ENCODE results near the gene MARCHF9. TPM values are rescaled to one million over a fixed set of nuclear protein-coding genes. Genes with fewer than 3 reads are reported as not detected.
A peak's percentile ranks its signal among the peaks of the same experiment; 100 is the strongest.

The MARCHF9 gene
- total RNA-seq, 1 donor = 0.72 TPM

DNA sequence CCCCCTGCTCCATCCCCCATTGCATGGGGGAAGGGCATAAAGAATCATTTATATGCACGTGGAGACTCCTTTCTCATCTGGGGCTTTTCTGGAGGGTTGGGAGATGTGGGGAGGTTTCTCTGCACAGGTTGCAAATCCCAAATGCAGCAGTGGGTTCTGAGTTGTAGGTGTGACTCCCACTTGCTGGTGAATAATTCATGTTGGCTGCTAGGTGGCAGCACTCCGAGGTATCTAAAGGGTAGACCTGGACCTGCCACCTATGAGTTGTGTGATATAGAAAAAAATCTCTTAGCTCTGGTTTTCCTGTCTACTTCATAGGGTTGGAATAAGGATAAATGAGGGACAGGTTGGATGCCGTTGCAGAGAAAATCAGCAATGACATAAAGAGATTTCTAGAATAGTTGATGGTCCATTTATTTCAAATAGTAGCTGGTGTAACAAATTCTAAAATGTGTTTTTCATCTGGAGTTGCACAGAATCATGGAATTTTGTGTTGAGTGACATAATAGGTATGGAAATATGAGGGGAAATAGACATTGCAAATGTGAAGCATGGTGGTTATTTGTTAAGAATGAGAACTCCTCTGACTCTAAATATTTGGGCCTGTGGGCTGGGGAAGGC is 4.6 kb downstream of the MARCHF9 start:
- Histone ChIP-seq H3K27me3 (ENCODE audit: insufficient read depth, low read length) (peaks cover 47% of the 10 kb centered on the region), H4K20me1 (ENCODE audit: insufficient read depth, low read length) (peaks cover 2% of the 10 kb centered on the region), H3K36me3 (ENCODE audit: insufficient read depth, low read length) (no peaks in the 10 kb centered on the region), H3K4me1 (ENCODE audit: insufficient read depth, low read length) (no peaks in the 10 kb centered on the region), H3K79me2 (ENCODE audit: insufficient read depth, low read length) (no peaks in the 10 kb centered on the region), H2AFZ (ENCODE audit: low read length) (no peak overlapping the region), H3K27ac (ENCODE audit: low read depth, low read length) (no peak overlapping the region), H3K9me3 (ENCODE audit: low read depth, low read length) (no peaks in the 10 kb centered on the region), H3K4me2 (ENCODE audit: insufficient read depth, low read length) (no peak overlapping the region), H3K4me3 (ENCODE audit: insufficient read depth, low read length) (no peak overlapping the region)
- peak; percentile 82 for DNase-seq (ENCODE audit: insufficient read length, low spot score, missing footprints)
- TF ChIP-seq, protein P1, sequence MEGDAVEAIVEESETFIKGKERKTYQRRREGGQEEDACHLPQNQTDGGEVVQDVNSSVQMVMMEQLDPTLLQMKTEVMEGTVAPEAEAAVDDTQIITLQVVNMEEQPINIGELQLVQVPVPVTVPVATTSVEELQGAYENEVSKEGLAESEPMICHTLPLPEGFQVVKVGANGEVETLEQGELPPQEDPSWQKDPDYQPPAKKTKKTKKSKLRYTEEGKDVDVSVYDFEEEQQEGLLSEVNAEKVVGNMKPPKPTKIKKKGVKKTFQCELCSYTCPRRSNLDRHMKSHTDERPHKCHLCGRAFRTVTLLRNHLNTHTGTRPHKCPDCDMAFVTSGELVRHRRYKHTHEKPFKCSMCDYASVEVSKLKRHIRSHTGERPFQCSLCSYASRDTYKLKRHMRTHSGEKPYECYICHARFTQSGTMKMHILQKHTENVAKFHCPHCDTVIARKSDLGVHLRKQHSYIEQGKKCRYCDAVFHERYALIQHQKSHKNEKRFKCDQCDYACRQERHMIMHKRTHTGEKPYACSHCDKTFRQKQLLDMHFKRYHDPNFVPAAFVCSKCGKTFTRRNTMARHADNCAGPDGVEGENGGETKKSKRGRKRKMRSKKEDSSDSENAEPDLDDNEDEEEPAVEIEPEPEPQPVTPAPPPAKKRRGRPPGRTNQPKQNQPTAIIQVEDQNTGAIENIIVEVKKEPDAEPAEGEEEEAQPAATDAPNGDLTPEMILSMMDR (IDR thresholded peaks at IDR 0.05; ENCODE audit: extremely low read depth, low read depth, low read length) = peak; percentile 41

DNA sequence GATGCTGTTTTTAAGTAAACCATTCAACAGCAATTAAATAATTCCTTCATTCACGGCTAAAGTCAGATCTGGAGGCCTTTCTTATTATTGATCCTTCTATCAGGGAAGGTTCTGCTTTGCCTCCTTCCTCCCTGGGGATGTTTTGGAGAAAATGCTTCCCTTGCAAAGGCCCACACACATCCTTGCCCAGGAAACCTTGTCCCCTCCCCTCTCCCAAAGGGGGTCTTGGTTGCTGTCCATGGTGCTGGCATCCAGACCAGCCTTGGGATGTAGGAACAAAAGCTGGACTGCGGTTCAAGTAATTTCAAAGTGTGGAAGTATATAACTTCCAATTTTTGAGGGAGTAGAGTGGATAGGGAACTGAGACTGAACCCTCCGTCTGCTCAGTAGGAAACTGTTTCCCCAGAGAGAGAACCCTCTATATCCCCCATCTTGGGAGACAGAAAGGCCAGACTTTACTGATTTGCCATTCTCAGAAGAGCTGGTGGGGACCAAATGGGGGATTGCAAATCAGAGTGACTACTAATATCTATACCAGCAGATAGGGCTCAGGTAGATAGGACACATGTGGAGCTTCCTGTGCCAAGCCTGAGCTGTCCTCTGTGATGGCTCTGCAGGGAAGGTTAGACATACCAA is 5.6 kb downstream of the MARCHF9 start:
- peaks cover 2% of the 10 kb centered on the region for H4K20me1 ChIP-seq (ENCODE audit: insufficient read depth, low read length)
- H2AFZ ChIP-seq (ENCODE audit: low read length) = no peak overlapping the region
- H3K27ac ChIP-seq (ENCODE audit: low read depth, low read length) = no peak overlapping the region
- peaks cover 53% of the 10 kb centered on the region for H3K27me3 ChIP-seq (ENCODE audit: insufficient read depth, low read length)
- H3K36me3 ChIP-seq (ENCODE audit: insufficient read depth, low read length) = no peaks in the 10 kb centered on the region
- DNase-seq (ENCODE audit: insufficient read length, low spot score, missing footprints) = peak; percentile 78
- H3K4me1 ChIP-seq (ENCODE audit: insufficient read depth, low read length) = peaks cover 2% of the 10 kb centered on the region
- no peaks in the 10 kb centered on the region for H3K9me3 ChIP-seq (ENCODE audit: low read depth, low read length)
- H3K4me3 ChIP-seq (ENCODE audit: insufficient read depth, low read length) = no peak overlapping the region
- H3K4me2 ChIP-seq (ENCODE audit: insufficient read depth, low read length) = no peak overlapping the region
- TF ChIP-seq, protein P1 (IDR thresholded peaks at IDR 0.05; ENCODE audit: extremely low read depth, low read depth, low read length) = no peak
- H3K79me2 ChIP-seq (ENCODE audit: insufficient read depth, low read length) = no peaks in the 10 kb centered on the region

DNA sequence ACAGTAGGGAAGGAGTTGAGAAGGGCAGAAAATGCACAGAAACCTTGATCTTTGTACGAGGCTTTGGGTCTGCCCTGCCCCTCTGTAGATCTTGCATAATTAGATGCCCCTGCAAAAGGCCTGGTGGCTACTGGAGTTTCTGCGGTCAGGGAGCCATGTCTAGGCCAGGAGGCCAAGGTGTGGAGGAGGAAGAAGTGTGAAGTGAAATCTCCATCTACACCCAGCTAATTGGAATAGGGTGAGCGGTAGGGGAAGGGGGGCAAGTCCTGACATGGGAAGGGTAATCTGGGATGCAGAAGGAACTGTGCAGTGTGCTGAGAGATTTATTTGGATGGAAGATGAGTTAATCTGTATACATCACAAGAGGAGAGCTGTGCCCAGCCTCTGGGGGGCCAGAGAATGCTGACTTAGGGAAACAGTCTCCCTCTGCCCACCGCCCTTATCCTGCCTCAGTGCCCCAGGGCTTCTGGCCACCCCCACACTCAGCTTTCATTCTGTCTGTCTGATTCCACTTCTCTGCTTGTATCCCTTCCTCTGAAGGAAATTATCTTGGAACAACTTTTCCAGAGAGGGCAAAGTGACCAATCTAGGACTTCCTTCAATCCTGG is 6.6 kb downstream of the MARCHF9 start:
- no peaks in the 10 kb centered on the region for H3K79me2 ChIP-seq (ENCODE audit: insufficient read depth, low read length)
- peaks cover 11% of the 10 kb centered on the region for H3K4me1 ChIP-seq (ENCODE audit: insufficient read depth, low read length)
- TF ChIP-seq, protein P1 (IDR thresholded peaks at IDR 0.05; ENCODE audit: extremely low read depth, low read depth, low read length) = no peak
- H2AFZ ChIP-seq (ENCODE audit: low read length) = no peak overlapping the region
- H4K20me1 ChIP-seq (ENCODE audit: insufficient read depth, low read length) = peaks cover 4% of the 10 kb centered on the region
- no peak for DNase-seq (ENCODE audit: insufficient read length, low spot score, missing footprints)
- no peak overlapping the region for H3K27ac ChIP-seq (ENCODE audit: low read depth, low read length)
- peaks cover 53% of the 10 kb centered on the region for H3K27me3 ChIP-seq (ENCODE audit: insufficient read depth, low read length)
- H3K4me2 ChIP-seq (ENCODE audit: insufficient read depth, low read length) = no peak overlapping the region
- no peaks in the 10 kb centered on the region for H3K9me3 ChIP-seq (ENCODE audit: low read depth, low read length)
- H3K4me3 ChIP-seq (ENCODE audit: insufficient read depth, low read length) = no peak overlapping the region
- H3K36me3 ChIP-seq (ENCODE audit: insufficient read depth, low read length) = no peaks in the 10 kb centered on the region

DNA sequence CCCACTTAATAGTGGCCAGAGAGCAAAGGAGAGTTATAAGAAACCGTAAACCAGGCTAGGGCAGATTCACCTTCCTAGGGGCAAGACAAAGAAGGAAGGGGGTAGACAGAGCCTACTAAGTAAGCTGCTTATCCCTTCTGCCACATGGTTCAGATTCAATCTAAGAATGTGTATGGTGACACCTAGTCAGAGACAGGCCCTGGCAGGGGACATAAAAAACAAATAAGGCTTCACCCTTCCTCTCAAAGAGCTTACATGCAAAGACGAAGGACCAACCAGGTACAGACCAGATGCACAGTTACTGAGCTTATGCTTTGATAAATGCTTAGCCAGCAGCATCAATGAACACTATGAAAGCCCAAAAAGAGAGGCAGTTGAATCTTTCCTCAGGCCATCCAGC is 7.6 kb downstream of the MARCHF9 start:
- Histone ChIP-seq H3K4me3 (ENCODE audit: insufficient read depth, low read length) (no peak overlapping the region), H3K27me3 (ENCODE audit: insufficient read depth, low read length) (peaks cover 57% of the 10 kb centered on the region), H3K4me2 (ENCODE audit: insufficient read depth, low read length) (no peak overlapping the region), H4K20me1 (ENCODE audit: insufficient read depth, low read length) (peaks cover 4% of the 10 kb centered on the region), H3K79me2 (ENCODE audit: insufficient read depth, low read length) (no peaks in the 10 kb centered on the region), H3K4me1 (ENCODE audit: insufficient read depth, low read length) (peaks cover 21% of the 10 kb centered on the region), H3K36me3 (ENCODE audit: insufficient read depth, low read length) (no peaks in the 10 kb centered on the region), H3K27ac (ENCODE audit: low read depth, low read length) (no peak overlapping the region), H2AFZ (ENCODE audit: low read length) (no peak overlapping the region), H3K9me3 (ENCODE audit: low read depth, low read length) (no peaks in the 10 kb centered on the region)
- no peak for DNase-seq (ENCODE audit: insufficient read length, low spot score, missing footprints)
- TF ChIP-seq, protein P1 (IDR thresholded peaks at IDR 0.05; ENCODE audit: extremely low read depth, low read depth, low read length) = no peak
